ENCODE data around the gene RBBP5. TPM values are rescaled to one million over a fixed set of nuclear protein-coding genes. Genes with fewer than 3 reads are reported as not detected.

Gene RBBP5
- total and polyA plus RNA-seq, 2 experiments from 2014 or later, result 14.1 to 26.5 TPM

DNA sequence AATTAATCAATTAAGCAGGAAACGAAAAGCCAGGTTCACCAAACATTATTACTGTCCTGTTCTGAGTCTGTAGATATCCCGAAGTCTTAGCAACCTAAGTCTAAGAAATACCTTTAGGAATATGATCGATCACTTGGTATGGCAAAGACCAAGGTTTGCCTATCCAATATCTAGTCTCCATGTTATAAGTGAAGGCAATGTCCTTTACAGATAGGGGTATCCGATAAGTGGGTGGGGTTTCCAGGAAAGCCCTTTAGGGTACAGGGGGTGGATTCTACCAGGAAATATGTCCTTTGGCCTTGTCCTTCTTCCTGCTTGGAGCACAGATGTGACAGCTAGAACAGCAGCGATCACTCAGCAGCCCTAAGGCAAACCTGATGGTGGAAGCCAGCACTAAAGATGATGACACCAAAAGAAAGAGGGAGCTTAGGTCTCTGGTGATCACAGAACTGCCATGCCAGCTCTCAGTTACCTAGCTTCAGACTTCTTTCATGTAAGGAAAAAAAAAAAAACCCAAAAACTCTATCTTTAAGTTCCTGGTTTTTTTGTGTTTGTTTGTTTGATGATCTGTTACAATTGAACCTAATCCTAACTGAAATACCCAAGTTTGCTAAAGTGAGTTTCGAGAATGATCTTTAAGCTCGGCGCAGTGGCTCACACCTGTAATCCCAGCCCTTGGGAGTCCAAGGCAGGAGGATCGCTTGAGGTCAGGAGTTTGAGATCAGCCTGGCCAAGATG, 48.9 kb upstream of the RBBP5 start:
- Mint-ChIP-seq H3K27me3 (ENCODE audit: insufficient read depth, low read depth, poor library complexity) (peaks cover 2% of the 10 kb centered on the region), H3K36me3 (ENCODE audit: low read depth) (peaks cover 15% of the 10 kb centered on the region; the same call in 2 of the 3 replicates), H3K9me3 (no peaks in the 10 kb centered on the region), H3K4me3 (no peak overlapping the region), H3K27ac (no peak overlapping the region), H3K4me1 (peaks cover 4% of the 10 kb centered on the region)
- Histone ChIP-seq H3K79me2 (replicated peaks; ENCODE audit: insufficient read depth) (no peaks in the 10 kb centered on the region), H3K4me2 (no peak overlapping the region), H3K4me3 (no peak overlapping the region), H2AFZ (no peak overlapping the region), H4K20me1 (replicated peaks; ENCODE audit: insufficient read depth) (no peaks in the 10 kb centered on the region), H3K27ac (ENCODE audit: low read depth) (no peak overlapping the region), H3K27me3 (ENCODE audit: insufficient read depth) (no peaks in the 10 kb centered on the region), H3K9me2 (ENCODE audit: insufficient read depth) (no peaks in the 10 kb centered on the region), H3K4me1 (ENCODE audit: insufficient read depth) (no peaks in the 10 kb centered on the region), H3K36me3 (ENCODE audit: insufficient read depth) (no peaks in the 10 kb centered on the region), H3F3A (replicated peaks; ENCODE audit: low read depth) (no peaks in the 10 kb centered on the region)
- no peak for DNase-seq (ENCODE audit: low spot score)
- TF ChIP-seq ZNF331 (CRISPR knock-in tag; IDR thresholded peaks at IDR 0.05; ENCODE audit: low read depth) (no peak), POLR2AphosphoS5 (IDR thresholded peaks at IDR 0.05; ENCODE audit: low read depth) (no peak), JUNB (IDR thresholded peaks at IDR 0.05; ENCODE audit: unreplicated experiment) (no peak), NANOG (IDR thresholded peaks at IDR 0.05; ENCODE audit: borderline replicate concordance) (no peak), STAT1 (IDR thresholded peaks at IDR 0.05; ENCODE audit: unreplicated experiment) (no peak), EZH2phosphoT487 (IDR thresholded peaks at IDR 0.05; ENCODE audit: unreplicated experiment) (no peak)
- TF ChIP-seq, protein P1, sequence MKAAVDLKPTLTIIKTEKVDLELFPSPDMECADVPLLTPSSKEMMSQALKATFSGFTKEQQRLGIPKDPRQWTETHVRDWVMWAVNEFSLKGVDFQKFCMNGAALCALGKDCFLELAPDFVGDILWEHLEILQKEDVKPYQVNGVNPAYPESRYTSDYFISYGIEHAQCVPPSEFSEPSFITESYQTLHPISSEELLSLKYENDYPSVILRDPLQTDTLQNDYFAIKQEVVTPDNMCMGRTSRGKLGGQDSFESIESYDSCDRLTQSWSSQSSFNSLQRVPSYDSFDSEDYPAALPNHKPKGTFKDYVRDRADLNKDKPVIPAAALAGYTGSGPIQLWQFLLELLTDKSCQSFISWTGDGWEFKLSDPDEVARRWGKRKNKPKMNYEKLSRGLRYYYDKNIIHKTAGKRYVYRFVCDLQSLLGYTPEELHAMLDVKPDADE (IDR thresholded peaks at IDR 0.05), result no peak
- no peak for ATAC-seq

DNA sequence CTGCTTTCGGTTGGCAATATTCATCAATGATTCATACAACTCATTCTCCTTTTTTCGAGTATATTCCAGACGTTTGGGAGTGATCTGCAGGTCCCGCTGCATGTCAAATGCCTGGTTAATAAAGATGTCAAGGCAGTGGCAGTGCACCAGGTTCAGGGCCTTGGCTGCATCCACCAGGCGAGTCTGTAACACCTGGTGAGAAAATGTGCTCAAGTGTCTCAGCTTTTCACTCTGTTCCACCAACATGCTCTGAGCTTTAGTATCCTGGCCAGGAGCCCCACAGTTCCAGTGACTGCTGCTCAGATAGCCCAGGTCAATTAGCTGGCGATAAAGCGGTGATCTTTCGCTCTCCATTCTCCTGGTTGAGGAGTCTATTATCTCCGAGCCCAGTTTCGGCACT, 47.5 kb upstream of the RBBP5 start:
- no peak overlapping the region for H3K4me3 Mint-ChIP-seq
- H3K9me3 Mint-ChIP-seq, result no peaks in the 10 kb centered on the region
- H2AFZ ChIP-seq, result no peak overlapping the region
- no peaks in the 10 kb centered on the region for H4K20me1 ChIP-seq (replicated peaks; ENCODE audit: insufficient read depth)
- no peaks in the 10 kb centered on the region for H3K27me3 Mint-ChIP-seq (ENCODE audit: insufficient read depth, low read depth, poor library complexity)
- no peaks in the 10 kb centered on the region for H3K27me3 ChIP-seq (ENCODE audit: insufficient read depth)
- H3K27ac Mint-ChIP-seq, result no peak overlapping the region; the same call in 1 of the 2 replicates
- H3K27ac ChIP-seq (ENCODE audit: low read depth), result no peak overlapping the region
- H3K36me3 ChIP-seq (ENCODE audit: insufficient read depth), result no peaks in the 10 kb centered on the region
- no peaks in the 10 kb centered on the region for H3K9me2 ChIP-seq (ENCODE audit: insufficient read depth)
- H3K79me2 ChIP-seq (replicated peaks; ENCODE audit: insufficient read depth), result no peaks in the 10 kb centered on the region
- peaks cover 4% of the 10 kb centered on the region for H3K4me1 Mint-ChIP-seq
- no peaks in the 10 kb centered on the region for H3K4me1 ChIP-seq (ENCODE audit: insufficient read depth)
- DNase-seq (ENCODE audit: low spot score) (no peak), ATAC-seq (no peak)
- no peak overlapping the region for H3K4me3 ChIP-seq
- H3F3A ChIP-seq (replicated peaks; ENCODE audit: low read depth), result no peaks in the 10 kb centered on the region
- H3K4me2 ChIP-seq, result no peak overlapping the region
- peaks cover 26% of the 10 kb centered on the region for H3K36me3 Mint-ChIP-seq (ENCODE audit: low read depth)
- TF ChIP-seq JUNB (IDR thresholded peaks at IDR 0.05; ENCODE audit: unreplicated experiment) (no peak), ZNF331 (CRISPR knock-in tag; IDR thresholded peaks at IDR 0.05; ENCODE audit: low read depth) (no peak), ZNF114 (CRISPR knock-in tag; IDR thresholded peaks at IDR 0.05) (no peak), POLR2AphosphoS5 (IDR thresholded peaks at IDR 0.05; ENCODE audit: low read depth) (no peak), CREB1 (CRISPR knock-in tag; IDR thresholded peaks at IDR 0.05; ENCODE audit: low read depth) (no peak), STAT1 (IDR thresholded peaks at IDR 0.05; ENCODE audit: unreplicated experiment) (no peak), NANOG (IDR thresholded peaks at IDR 0.05; ENCODE audit: borderline replicate concordance) (no peak)
- TF ChIP-seq, protein P2, sequence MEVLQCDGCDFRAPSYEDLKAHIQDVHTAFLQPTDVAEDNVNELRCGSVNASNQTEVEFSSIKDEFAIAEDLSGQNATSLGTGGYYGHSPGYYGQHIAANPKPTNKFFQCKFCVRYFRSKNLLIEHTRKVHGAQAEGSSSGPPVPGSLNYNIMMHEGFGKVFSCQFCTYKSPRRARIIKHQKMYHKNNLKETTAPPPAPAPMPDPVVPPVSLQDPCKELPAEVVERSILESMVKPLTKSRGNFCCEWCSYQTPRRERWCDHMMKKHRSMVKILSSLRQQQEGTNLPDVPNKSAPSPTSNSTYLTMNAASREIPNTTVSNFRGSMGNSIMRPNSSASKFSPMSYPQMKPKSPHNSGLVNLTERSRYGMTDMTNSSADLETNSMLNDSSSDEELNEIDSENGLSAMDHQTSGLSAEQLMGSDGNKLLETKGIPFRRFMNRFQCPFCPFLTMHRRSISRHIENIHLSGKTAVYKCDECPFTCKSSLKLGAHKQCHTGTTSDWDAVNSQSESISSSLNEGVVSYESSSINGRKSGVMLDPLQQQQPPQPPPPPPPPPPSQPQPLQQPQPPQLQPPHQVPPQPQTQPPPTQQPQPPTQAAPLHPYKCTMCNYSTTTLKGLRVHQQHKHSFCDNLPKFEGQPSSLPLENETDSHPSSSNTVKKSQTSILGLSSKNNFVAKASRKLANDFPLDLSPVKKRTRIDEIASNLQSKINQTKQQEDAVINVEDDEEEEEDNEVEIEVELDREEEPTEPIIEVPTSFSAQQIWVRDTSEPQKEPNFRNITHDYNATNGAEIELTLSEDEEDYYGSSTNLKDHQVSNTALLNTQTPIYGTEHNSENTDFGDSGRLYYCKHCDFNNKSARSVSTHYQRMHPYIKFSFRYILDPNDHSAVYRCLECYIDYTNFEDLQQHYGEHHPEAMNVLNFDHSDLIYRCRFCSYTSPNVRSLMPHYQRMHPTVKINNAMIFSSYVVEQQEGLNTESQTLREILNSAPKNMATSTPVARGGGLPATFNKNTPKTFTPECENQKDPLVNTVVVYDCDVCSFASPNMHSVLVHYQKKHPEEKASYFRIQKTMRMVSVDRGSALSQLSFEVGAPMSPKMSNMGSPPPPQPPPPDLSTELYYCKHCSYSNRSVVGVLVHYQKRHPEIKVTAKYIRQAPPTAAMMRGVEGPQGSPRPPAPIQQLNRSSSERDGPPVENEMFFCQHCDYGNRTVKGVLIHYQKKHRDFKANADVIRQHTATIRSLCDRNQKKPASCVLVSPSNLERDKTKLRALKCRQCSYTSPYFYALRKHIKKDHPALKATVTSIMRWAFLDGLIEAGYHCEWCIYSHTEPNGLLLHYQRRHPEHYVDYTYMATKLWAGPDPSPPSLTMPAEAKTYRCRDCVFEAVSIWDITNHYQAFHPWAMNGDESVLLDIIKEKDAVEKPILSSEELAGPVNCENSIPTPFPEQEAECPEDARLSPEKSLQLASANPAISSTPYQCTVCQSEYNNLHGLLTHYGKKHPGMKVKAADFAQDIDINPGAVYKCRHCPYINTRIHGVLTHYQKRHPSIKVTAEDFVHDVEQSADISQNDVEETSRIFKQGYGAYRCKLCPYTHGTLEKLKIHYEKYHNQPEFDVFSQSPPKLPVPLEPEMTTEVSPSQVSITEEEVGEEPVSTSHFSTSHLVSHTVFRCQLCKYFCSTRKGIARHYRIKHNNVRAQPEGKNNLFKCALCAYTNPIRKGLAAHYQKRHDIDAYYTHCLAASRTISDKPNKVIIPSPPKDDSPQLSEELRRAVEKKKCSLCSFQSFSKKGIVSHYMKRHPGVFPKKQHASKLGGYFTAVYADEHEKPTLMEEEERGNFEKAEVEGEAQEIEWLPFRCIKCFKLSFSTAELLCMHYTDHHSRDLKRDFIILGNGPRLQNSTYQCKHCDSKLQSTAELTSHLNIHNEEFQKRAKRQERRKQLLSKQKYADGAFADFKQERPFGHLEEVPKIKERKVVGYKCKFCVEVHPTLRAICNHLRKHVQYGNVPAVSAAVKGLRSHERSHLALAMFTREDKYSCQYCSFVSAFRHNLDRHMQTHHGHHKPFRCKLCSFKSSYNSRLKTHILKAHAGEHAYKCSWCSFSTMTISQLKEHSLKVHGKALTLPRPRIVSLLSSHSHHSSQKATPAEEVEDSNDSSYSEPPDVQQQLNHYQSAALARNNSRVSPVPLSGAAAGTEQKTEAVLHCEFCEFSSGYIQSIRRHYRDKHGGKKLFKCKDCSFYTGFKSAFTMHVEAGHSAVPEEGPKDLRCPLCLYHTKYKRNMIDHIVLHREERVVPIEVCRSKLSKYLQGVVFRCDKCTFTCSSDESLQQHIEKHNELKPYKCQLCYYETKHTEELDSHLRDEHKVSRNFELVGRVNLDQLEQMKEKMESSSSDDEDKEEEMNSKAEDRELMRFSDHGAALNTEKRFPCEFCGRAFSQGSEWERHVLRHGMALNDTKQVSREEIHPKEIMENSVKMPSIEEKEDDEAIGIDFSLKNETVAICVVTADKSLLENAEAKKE (CRISPR knock-in tag; IDR thresholded peaks at IDR 0.05), result no peak
- TF ChIP-seq, protein P3, sequence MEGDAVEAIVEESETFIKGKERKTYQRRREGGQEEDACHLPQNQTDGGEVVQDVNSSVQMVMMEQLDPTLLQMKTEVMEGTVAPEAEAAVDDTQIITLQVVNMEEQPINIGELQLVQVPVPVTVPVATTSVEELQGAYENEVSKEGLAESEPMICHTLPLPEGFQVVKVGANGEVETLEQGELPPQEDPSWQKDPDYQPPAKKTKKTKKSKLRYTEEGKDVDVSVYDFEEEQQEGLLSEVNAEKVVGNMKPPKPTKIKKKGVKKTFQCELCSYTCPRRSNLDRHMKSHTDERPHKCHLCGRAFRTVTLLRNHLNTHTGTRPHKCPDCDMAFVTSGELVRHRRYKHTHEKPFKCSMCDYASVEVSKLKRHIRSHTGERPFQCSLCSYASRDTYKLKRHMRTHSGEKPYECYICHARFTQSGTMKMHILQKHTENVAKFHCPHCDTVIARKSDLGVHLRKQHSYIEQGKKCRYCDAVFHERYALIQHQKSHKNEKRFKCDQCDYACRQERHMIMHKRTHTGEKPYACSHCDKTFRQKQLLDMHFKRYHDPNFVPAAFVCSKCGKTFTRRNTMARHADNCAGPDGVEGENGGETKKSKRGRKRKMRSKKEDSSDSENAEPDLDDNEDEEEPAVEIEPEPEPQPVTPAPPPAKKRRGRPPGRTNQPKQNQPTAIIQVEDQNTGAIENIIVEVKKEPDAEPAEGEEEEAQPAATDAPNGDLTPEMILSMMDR (conservative IDR thresholded peaks at IDR 0.05; ENCODE audit: low read depth in 2 of 2), result no peak
